PC-3 (cell line): ENCODE measurements around the gene DSCAM. TPM values are rescaled to one million over a fixed set of nuclear protein-coding genes. Genes with fewer than 3 reads are reported as not detected.

Experiments
- ATAC-seq: fragments of 200-7000 bp; cut with Tn5 transposase; 2 replicates; pipeline ENCODE4 v1.9.1; 2020; ENCODE audit warnings: mild to moderate bottlenecking, moderate library complexity
- BruUV-seq: library from RNA; stranded (reverse); fragments of 400-500 nt; replicated peaks from 2 replicates; lab custom pipeline; 2021; lab: Mats Ljungman, UMichigan
- CTCF ChIA-PET: fragments of 300-600 bp; sonication (Branson Sonifier 250); formaldehyde crosslinking; loops from one replicate; lab custom pipeline; 2022; ENCODE audit warnings: antibody characterized with exemption; lab: Charles Lee
- POLR2A ChIA-PET: fragments of 300-600 bp; sonication (Branson Sonifier 250); formaldehyde crosslinking; loops from one replicate; lab custom pipeline; 2022; ENCODE audit warnings: antibody characterized with exemption; ENCODE audit not compliant: unreplicated experiment; lab: Charles Lee
- DNase-seq: peaks from one replicate; pipeline ENCODE4 v3.0.0-alpha.2; 2015
- H2AFZ ChIP-seq: fragments of 300-600 bp; sonication (generic); 2 replicates; pipeline ENCODE4 v1.6.0; 2016; ENCODE audit warnings: antibody characterized with exemption, low read length
- H3F3A ChIP-seq: fragments of 300-600 bp; sonication (generic); one replicate; pipeline ENCODE4 v1.6.0; 2017; ENCODE audit warnings: antibody characterized with exemption, low read length, control low read depth, mild to moderate bottlenecking; ENCODE audit not compliant: unreplicated experiment
- H3K27ac ChIP-seq: fragments of 300-600 bp; sonication (generic); 2 replicates; pipeline ENCODE4 v1.5.1; 2016; ENCODE audit warnings: mild to moderate bottlenecking, low read length
- H3K27me3 ChIP-seq: fragments of 300-600 bp; sonication (generic); 2 replicates; pipeline ENCODE4 v1.6.1; 2016; ENCODE audit warnings: low read length, mixed read lengths
- H3K36me3 ChIP-seq: fragments of 300-600 bp; sonication (generic); 2 replicates; pipeline ENCODE4 v1.6.1; 2016; ENCODE audit warnings: low read depth, mixed run types, low read length, mixed read lengths
- H3K4me1 ChIP-seq: fragments of 300-600 bp; sonication (generic); 2 replicates; pipeline ENCODE4 v1.5.1; 2016; ENCODE audit warnings: low read length; ENCODE audit not compliant: insufficient read depth
- H3K4me2 ChIP-seq: fragments of 300-600 bp; sonication (generic); 2 replicates; pipeline ENCODE4 v1.6.0; 2016; ENCODE audit warnings: low read length
- H3K4me3 ChIP-seq: fragments of 300-600 bp; sonication (generic); 2 replicates; pipeline ENCODE4 v1.5.1; 2016; ENCODE audit warnings: mild to moderate bottlenecking, low read length, mixed read lengths
- H3K79me2 ChIP-seq: fragments of 300-600 bp; sonication (generic); 2 replicates; pipeline ENCODE4 v1.6.1; 2017; ENCODE audit warnings: low read length, mixed read lengths
- H3K9ac ChIP-seq: fragments of 300-600 bp; sonication (generic); 2 replicates; pipeline ENCODE4 v1.6.0; 2016; ENCODE audit warnings: mild to moderate bottlenecking, low read length
- H3K9me2 ChIP-seq: fragments of 300-600 bp; sonication (generic); replicated peaks from 2 replicates; pipeline ENCODE4 v1.6.1; 2016; ENCODE audit warnings: mixed run types, low read length, mixed read lengths
- H3K9me3 ChIP-seq: fragments of 300-600 bp; sonication (generic); 2 replicates; pipeline ENCODE4 v1.6.1; 2016; ENCODE audit warnings: low read length, mixed read lengths
- H4K20me1 ChIP-seq: fragments of 300-600 bp; sonication (generic); 2 replicates; pipeline ENCODE4 v1.6.1; 2016; ENCODE audit warnings: low read length, mixed read lengths
- EZH2 ChIP-seq: fragments of 300-600 bp; sonication (generic); IDR thresholded peaks from one replicate; pipeline ENCODE4 v1.6.1; 2017; ENCODE audit warnings: antibody characterized with exemption, mild to moderate bottlenecking, low read length; ENCODE audit not compliant: unreplicated experiment
- EZH2phosphoT487 ChIP-seq: fragments of 300-600 bp; sonication (generic); IDR thresholded peaks from 2 replicates; pipeline ENCODE4 v1.6.1; 2018; ENCODE audit warnings: mild to moderate bottlenecking, antibody characterized with exemption, low read length, borderline replicate concordance
- intact Hi-C: fragments of 100-400 bp; cut with micrococcal nuclease; formaldehyde crosslinking; loops from 2 replicates; pipeline ENCODE4 v1.9.0; 2023
- total RNA-seq: library from RNA; depleted of rRNA; stranded (reverse); fragments of >200 nt; gene quantifications from 2 replicates; pipeline ENCODE4 v1.2.3, GENCODE V29; 2014
- TF ChIP-seq, protein P1 (sequence below): fragments of 300-600 bp; sonication (generic); conservative IDR thresholded peaks from 2 replicates; pipeline ENCODE4 v1.5.1; 2017; ENCODE audit warnings: antibody characterized with exemption, low read depth, mild to moderate bottlenecking, low read length

Gene DSCAM
- total RNA-seq, 1 experiment from 2014 or later, result not detected

DNA sequence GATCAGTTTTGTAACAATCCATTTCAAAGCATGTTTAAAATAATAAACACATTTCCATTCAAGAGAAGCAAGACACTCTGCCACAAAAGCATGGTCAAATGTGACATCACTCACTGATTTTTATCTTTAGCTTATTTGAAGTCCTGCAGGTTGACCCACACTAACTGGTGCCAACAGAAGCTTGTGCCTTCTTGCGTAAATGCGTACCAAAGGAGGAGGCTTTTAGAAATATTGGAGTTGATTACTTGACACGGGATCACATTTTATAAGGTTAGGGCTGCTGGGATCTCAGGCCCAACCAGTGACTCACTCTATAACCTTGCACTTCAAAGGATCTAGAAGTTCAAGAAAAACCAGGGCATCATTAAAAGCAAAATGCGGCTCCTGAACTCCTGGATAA, 776.1 kb downstream of the DSCAM start:
- CTCF ChIA-PET, result no interaction called here
- DNase-seq, result no peak
- intact Hi-C loops, result no loop called here

DNA sequence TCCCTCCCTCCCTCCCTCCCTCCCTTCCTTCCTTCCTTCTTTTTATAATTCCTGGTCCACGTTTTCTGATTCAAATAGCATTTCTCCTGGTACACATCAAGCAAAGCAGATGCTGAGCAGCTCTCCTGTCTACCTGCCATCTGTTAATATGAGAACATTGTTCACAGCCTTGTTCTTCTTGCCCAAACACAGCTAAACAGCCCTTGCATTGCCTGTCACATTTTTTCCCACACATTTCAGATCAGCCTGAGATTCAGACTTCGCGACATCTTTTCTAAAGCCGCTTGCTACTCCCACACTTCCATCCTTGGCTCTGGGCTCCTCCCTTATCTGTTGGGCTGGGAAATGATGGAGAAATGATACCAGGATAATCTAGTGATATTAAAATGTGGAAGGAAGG, 779.2 kb downstream of the DSCAM start:
- TF ChIP-seq, protein P1, sequence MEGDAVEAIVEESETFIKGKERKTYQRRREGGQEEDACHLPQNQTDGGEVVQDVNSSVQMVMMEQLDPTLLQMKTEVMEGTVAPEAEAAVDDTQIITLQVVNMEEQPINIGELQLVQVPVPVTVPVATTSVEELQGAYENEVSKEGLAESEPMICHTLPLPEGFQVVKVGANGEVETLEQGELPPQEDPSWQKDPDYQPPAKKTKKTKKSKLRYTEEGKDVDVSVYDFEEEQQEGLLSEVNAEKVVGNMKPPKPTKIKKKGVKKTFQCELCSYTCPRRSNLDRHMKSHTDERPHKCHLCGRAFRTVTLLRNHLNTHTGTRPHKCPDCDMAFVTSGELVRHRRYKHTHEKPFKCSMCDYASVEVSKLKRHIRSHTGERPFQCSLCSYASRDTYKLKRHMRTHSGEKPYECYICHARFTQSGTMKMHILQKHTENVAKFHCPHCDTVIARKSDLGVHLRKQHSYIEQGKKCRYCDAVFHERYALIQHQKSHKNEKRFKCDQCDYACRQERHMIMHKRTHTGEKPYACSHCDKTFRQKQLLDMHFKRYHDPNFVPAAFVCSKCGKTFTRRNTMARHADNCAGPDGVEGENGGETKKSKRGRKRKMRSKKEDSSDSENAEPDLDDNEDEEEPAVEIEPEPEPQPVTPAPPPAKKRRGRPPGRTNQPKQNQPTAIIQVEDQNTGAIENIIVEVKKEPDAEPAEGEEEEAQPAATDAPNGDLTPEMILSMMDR, result no peak
- TF ChIP-seq EZH2 (no peak), EZH2phosphoT487 (no peak)
- no peak overlapping the region for H3K4me2 ChIP-seq
- no peak overlapping the region for H3K27ac ChIP-seq
- H3F3A ChIP-seq, result no peaks in the 10 kb centered on the region
- no peaks in the 10 kb centered on the region for H3K9me2 ChIP-seq
- H3K9ac ChIP-seq, result no peak overlapping the region
- BruUV-seq, result no TSS peak
- no peak for ATAC-seq
- no peaks in the 10 kb centered on the region for H3K27me3 ChIP-seq
- H2AFZ ChIP-seq, result no peak overlapping the region
- ChIA-PET POLR2A (no interaction called here), CTCF (no interaction called here)
- no peak overlapping the region for H3K4me3 ChIP-seq
- no peaks in the 10 kb centered on the region for H3K36me3 ChIP-seq
- no peaks in the 10 kb centered on the region for H3K79me2 ChIP-seq
- H3K4me1 ChIP-seq, result no peaks in the 10 kb centered on the region
- H3K9me3 ChIP-seq, result peaks cover 20% of the 10 kb centered on the region; the same call in 1 of the 2 replicates
- DNase-seq, result no peak
- no peaks in the 10 kb centered on the region for H4K20me1 ChIP-seq
- intact Hi-C loops, result no loop called here

More for the DNA sequence above, 776.1 kb downstream of the DSCAM start:
- no peak overlapping the region for H3K4me2 ChIP-seq
- no peaks in the 10 kb centered on the region for H4K20me1 ChIP-seq
- H3K79me2 ChIP-seq, result no peaks in the 10 kb centered on the region
- H2AFZ ChIP-seq, result no peak overlapping the region
- no peak for TF ChIP-seq EZH2
- no peaks in the 10 kb centered on the region for H3K9me2 ChIP-seq
- no peaks in the 10 kb centered on the region for H3F3A ChIP-seq
- ATAC-seq, result no peak
- no peak overlapping the region for H3K9ac ChIP-seq
- no TSS peak for BruUV-seq
- H3K27me3 ChIP-seq, result no peaks in the 10 kb centered on the region
- H3K4me3 ChIP-seq, result no peak overlapping the region
- peaks cover 31% of the 10 kb centered on the region; the same call in 1 of the 2 replicates for H3K9me3 ChIP-seq
- POLR2A ChIA-PET, result no interaction called here
- H3K4me1 ChIP-seq, result no peaks in the 10 kb centered on the region
- no peak overlapping the region for H3K27ac ChIP-seq
- no peaks in the 10 kb centered on the region for H3K36me3 ChIP-seq

DNA sequence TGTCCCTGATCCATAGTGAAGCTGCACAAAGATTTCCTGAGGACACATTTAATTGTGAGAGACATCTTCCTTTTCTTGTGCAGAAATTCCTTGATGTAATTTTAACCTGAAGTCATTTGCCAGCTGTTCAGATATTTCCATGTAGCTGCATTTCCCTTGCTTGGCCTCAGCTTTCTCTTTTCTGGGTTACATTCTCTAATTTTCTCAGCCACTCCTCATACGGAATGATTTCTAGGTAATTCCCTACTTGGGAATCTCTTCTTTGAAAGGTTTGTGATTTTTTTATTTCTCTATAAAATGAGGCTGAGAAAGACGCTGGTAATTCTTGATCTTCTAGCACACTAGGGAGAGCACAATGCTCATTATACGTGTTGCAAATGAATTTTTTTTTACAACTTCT, 780.7 kb downstream of the DSCAM start:
- H3F3A ChIP-seq, result no peaks in the 10 kb centered on the region
- no peaks in the 10 kb centered on the region for H4K20me1 ChIP-seq
- DNase-seq, result no peak
- no peak for ATAC-seq
- no peaks in the 10 kb centered on the region for H3K9me2 ChIP-seq
- no peak overlapping the region for H3K27ac ChIP-seq
- no peaks in the 10 kb centered on the region for H3K79me2 ChIP-seq
- no peak overlapping the region for H3K4me2 ChIP-seq
- no peak overlapping the region for H3K4me3 ChIP-seq
- TF ChIP-seq EZH2phosphoT487, result no peak
- no peak for TF ChIP-seq EZH2
- TF ChIP-seq, protein P1, result no peak
- H2AFZ ChIP-seq, result no peak overlapping the region
- BruUV-seq, result no TSS peak
- H3K9me3 ChIP-seq, result peaks cover 18% of the 10 kb centered on the region; the same call in 1 of the 2 replicates
- POLR2A ChIA-PET, result interaction anchor here (0.5 kb wide), 1 partner anchor 1018 kb away, joined by 3 read pairs; no protein-coding TSS in a partner anchor
- no peaks in the 10 kb centered on the region for H3K36me3 ChIP-seq
- H3K27me3 ChIP-seq, result no peaks in the 10 kb centered on the region
- CTCF ChIA-PET, result no interaction called here
- H3K9ac ChIP-seq, result no peak overlapping the region
- intact Hi-C loops, result no loop called here
- no peaks in the 10 kb centered on the region for H3K4me1 ChIP-seq
